CD4-positive, alpha-beta T cell treated with Interleukin-15 for 4 hours (primary cell): Measurements from ENCODE around the gene ACYP1.

ENCODE experiments used
- DNase-seq: peaks from one replicate; pipeline ENCODE4 v3.0.0-alpha.2; 2020; ENCODE audit warnings: low spot score

The ACYP1 gene

GRCh38 chr14:75040507-75040906 lies 23.3 kb downstream of the ACYP1 start:
- DNase-seq, result no peak

- no peak for DNase-seq
Measured at GRCh38 chr14:75032939-75033338, 30.9 kb downstream of the ACYP1 start.

- no peak for DNase-seq
Measured at GRCh38 chr14:75030147-75030546, 33.7 kb downstream of the ACYP1 start.

- no peak for DNase-seq
Measured at GRCh38 chr14:75025876-75026275, 37.9 kb downstream of the ACYP1 start.

GRCh38 chr14:75025082-75025481 lies 38.7 kb downstream of the ACYP1 start:
- no peak for DNase-seq

- DNase-seq, result no peak
Measured at GRCh38 chr14:75023108-75023507, 40.7 kb downstream of the ACYP1 start.

- DNase-seq, result no peak
Measured at GRCh38 chr14:75022655-75023054, 41.2 kb downstream of the ACYP1 start.

GRCh38 chr14:75018694-75019093 lies 45.1 kb downstream of the ACYP1 start:
- DNase-seq, result no peak

- DNase-seq, result no peak
Measured at GRCh38 chr14:75016815-75017214, 47.0 kb downstream of the ACYP1 start.

GRCh38 chr14:75015496-75015895 lies 48.3 kb downstream of the ACYP1 start:
- no peak for DNase-seq

GRCh38 chr14:75013290-75013689 lies 50.5 kb downstream of the ACYP1 start:
- no peak for DNase-seq

GRCh38 chr14:75011356-75011994 lies 52.3 kb downstream of the ACYP1 start:
- DNase-seq, result no peak

GRCh38 chr14:75010472-75011093 lies 53.2 kb downstream of the ACYP1 start:
- no peak for DNase-seq

- no peak for DNase-seq
Measured at GRCh38 chr14:75009176-75009575, 54.6 kb downstream of the ACYP1 start.

- DNase-seq, result no peak
Measured at GRCh38 chr14:75005357-75005756, 58.5 kb downstream of the ACYP1 start.

- no peak for DNase-seq
Measured at GRCh38 chr14:75003250-75004027, 60.4 kb downstream of the ACYP1 start.
